Measurements from ENCODE around the gene SHKBP1. TPM values are rescaled to one million over a fixed set of nuclear protein-coding genes. Genes with fewer than 3 reads are reported as not detected.
A peak's percentile ranks its signal among the peaks of the same experiment; 100 is the strongest.

Gene SHKBP1
- total and polyA plus RNA-seq, 2 of the 13 experiments (the other 11 are each of a cell fraction or from before 2014, with no cell fraction given), result 16.2 to 17.4 TPM

DNA sequence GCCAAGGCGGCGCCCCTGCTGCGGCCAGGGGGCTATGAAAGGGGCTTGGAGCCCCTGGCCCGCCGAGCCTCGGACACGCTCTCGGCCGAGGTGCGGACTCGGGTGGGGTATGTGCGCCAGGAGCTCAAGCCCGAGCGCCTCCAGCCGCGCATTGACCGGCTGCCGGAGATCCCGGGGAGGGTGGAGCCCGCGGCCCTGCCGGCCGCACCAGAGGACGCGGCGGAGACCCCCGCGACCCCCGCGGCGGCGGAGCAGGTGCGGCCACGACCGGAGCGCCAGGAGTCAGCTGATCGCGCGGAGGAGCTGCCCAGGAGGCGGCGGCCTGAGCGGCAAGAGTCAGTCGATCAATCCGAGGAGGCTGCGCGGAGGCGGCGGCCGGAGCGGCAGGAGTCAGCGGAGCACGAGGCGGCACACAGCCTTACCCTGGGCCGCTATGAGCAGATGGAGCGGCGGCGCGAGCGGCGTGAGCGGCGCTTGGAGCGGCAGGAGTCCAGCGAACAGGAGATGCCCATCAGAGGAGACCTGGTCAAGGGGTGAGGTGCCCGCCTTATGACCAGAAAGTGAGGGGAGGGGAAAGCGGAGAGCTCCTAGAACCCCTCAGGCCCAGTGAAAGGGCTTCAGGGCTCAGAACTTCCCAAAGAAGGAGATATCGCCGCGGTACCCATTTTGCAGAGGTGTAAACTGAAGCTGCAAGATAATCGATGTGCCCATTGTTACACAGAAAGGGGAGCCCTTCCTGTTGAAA, 8.8 kb upstream of the SHKBP1 start:
- Histone ChIP-seq H3K4me3 (replicated peaks in 1 of 3; ENCODE audit: insufficient read depth in 1 of 3, low read depth in 2 of 3, low read length in 3 of 3) (peak overlapping the region in 1 of 3 experiments; percentile 23; a peak in 1 of 6 replicates), H3K27ac (ENCODE audit: extremely low read length, insufficient read depth, low read length) (no peak overlapping the region), H3K4me2 (ENCODE audit: low read depth, low read length) (peak overlapping the region; percentile 27; the same call in 1 of the 2 replicates), H4K20me1 (ENCODE audit: insufficient read depth, low read length) (no peaks in the 10 kb centered on the region), H3K4me1 (ENCODE audit: insufficient read depth, low read length) (peaks cover 18% of the 10 kb centered on the region), H3K36me3 (replicated peaks in 1 of 2; ENCODE audit: control insufficient read depth in 1 of 2, insufficient read depth in 2 of 2, low read length in 2 of 2) (no peaks in the 10 kb centered on the region), H3K79me2 (ENCODE audit: insufficient read depth, low read length) (no peaks in the 10 kb centered on the region), H2AFZ (ENCODE audit: low read length) (no peak overlapping the region), H3K9ac (ENCODE audit: insufficient read depth, low read depth, low read length) (no peak overlapping the region), H3K27me3 (ENCODE audit: control insufficient read depth in 1 of 2, insufficient read depth in 2 of 2, low read length in 2 of 2) (peaks cover 10 to 46% of the 10 kb centered on the region in 2 experiments), H3K9me3 (ENCODE audit: low read length) (no peaks in the 10 kb centered on the region)
- in situ Hi-C loops (cut with HindIII; ENCODE audit: extremely low pct_ligation_motif_present, low pct_unique_long_range_greater_than_20kb) (no loop called here), intact Hi-C loops (cut with micrococcal nuclease; ENCODE audit: unreplicated experiment) (no loop called here)
- ChIA-PET CTCF (ENCODE audit: low intra/inter-chr PET ratio, low total read pairs) (no interaction called here), POLR2A (no interaction called here)
- ATAC-seq (no peak), FAIRE-seq (no peak), DNase-seq (ENCODE audit: low spot score) (no peak)
- WGBS (ENCODE audit: low lambda C conversion rate), result 35% methylated on average over 33 of the region's 70 CpGs
- TF ChIP-seq EZH2 (conservative IDR thresholded peaks at IDR 0.05; ENCODE audit: low read depth, low read length) (peak; percentile 56; the same call in 1 of the 2 replicates), TCF12 (IDR thresholded peaks at IDR 0.05) (no peak), TCF12 (CRISPR knock-in tag; IDR thresholded peaks at IDR 0.05) (no peak), ZNF629 (CRISPR knock-in tag; conservative IDR thresholded peaks at IDR 0.05) (peak; percentile 48; the same call in 1 of the 2 replicates), ZNF484 (CRISPR knock-in tag; IDR thresholded peaks at IDR 0.05; ENCODE audit: borderline replicate concordance, low read depth) (no peak), DNMT1 (CRISPR knock-in tag; IDR thresholded peaks at IDR 0.05) (0 out of 2 replicates have a peak, but pooled peaks have one; percentile 22)
- BruUV-seq (replicated peaks), result no TSS peak

DNA sequence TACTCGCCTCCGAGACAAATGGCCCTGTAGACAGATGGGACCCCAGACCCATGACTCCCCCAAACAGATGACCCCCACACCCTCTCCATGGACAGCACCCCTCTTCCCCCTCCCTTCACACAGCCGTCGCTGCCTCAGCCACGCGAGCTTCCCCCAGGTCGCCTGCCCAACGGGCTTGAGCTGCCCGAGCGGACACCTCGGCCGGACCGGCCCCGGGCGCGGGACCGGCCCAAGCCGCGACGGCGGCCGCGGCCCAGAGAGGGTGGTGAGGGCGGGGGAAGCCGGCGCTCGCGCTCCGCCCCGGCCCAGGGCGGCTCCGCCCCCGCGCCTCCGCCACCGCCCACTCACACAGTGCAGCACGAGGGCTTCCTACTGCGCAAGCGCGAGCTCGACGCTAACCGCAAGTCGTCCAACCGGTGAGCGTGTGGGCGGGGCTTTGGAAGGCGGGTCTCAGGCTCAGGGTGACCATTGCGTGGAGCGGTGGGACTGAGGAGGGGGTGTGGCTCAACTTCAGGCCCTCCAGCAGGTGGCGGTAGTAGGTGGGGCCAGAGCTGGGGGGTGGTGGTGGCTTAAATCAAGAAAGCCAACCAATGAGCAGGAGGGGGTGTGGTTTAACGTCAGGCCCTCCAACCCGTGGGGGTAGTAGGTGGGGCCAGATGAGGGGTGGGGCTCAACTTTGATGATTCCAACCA, 6.2 kb upstream of the SHKBP1 start:
- H3K79me2 ChIP-seq (ENCODE audit: insufficient read depth, low read length), result no peaks in the 10 kb centered on the region
- H3K27ac ChIP-seq (ENCODE audit: extremely low read length, insufficient read depth, low read length), result no peak overlapping the region
- no peak overlapping the region for H2AFZ ChIP-seq (ENCODE audit: low read length)
- in situ Hi-C loops (cut with HindIII; ENCODE audit: extremely low pct_ligation_motif_present, low pct_unique_long_range_greater_than_20kb) (no loop called here), intact Hi-C loops (cut with micrococcal nuclease; ENCODE audit: unreplicated experiment) (no loop called here)
- H3K27me3 ChIP-seq (ENCODE audit: control insufficient read depth in 1 of 2, insufficient read depth in 2 of 2, low read length in 2 of 2), result peaks cover 10 to 41% of the 10 kb centered on the region in 2 experiments
- H3K9ac ChIP-seq (ENCODE audit: insufficient read depth, low read depth, low read length), result peak overlapping the region; percentile 54
- ATAC-seq, result peak; percentile 90
- peak; percentile 96 for DNase-seq (ENCODE audit: low spot score)
- no peaks in the 10 kb centered on the region for H4K20me1 ChIP-seq (ENCODE audit: insufficient read depth, low read length)
- H3K36me3 ChIP-seq (replicated peaks in 1 of 2; ENCODE audit: control insufficient read depth in 1 of 2, insufficient read depth in 2 of 2, low read length in 2 of 2), result no peaks in the 10 kb centered on the region
- WGBS (ENCODE audit: low lambda C conversion rate), result 3% methylated on average over 7 of the region's 53 CpGs
- peak; percentile 79 for FAIRE-seq
- ChIA-PET POLR2A (interaction anchor here (0.6 to 1.6 kb wide), 12 partner anchors 11 to 237 kb away, joined by 3 to 5 read pairs (median 4); partner anchors contain the start of genes BLVRB, LTBP4 and SERTAD1), CTCF (ENCODE audit: low intra/inter-chr PET ratio, low total read pairs) (interaction anchor here (1.3 kb wide), 1 partner anchor 64 kb away, joined by 5 read pairs; no protein-coding TSS in a partner anchor)
- no TSS peak for BruUV-seq (replicated peaks)
- peak overlapping the region; percentile 97 for H3K4me2 ChIP-seq (ENCODE audit: low read depth, low read length)
- peaks cover 24% of the 10 kb centered on the region for H3K4me1 ChIP-seq (ENCODE audit: insufficient read depth, low read length)
- H3K4me3 ChIP-seq (replicated peaks in 1 of 3; ENCODE audit: insufficient read depth in 1 of 3, low read depth in 2 of 3, low read length in 3 of 3), result peak overlapping the region; percentile 44 to 71 (median 52); a peak in 5 of 6 replicates
- H3K9me3 ChIP-seq (ENCODE audit: low read length), result no peaks in the 10 kb centered on the region
- TF ChIP-seq, protein P1, sequence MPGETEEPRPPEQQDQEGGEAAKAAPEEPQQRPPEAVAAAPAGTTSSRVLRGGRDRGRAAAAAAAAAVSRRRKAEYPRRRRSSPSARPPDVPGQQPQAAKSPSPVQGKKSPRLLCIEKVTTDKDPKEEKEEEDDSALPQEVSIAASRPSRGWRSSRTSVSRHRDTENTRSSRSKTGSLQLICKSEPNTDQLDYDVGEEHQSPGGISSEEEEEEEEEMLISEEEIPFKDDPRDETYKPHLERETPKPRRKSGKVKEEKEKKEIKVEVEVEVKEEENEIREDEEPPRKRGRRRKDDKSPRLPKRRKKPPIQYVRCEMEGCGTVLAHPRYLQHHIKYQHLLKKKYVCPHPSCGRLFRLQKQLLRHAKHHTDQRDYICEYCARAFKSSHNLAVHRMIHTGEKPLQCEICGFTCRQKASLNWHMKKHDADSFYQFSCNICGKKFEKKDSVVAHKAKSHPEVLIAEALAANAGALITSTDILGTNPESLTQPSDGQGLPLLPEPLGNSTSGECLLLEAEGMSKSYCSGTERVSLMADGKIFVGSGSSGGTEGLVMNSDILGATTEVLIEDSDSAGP (CRISPR knock-in tag; IDR thresholded peaks at IDR 0.05; ENCODE audit: borderline replicate concordance), result 0 out of 2 replicates have a peak, but pooled peaks have one; percentile 17
- TF ChIP-seq SAP130 (CRISPR knock-in tag; IDR thresholded peaks at IDR 0.05; ENCODE audit: low read depth) (peak; percentile 70), NFYC (CRISPR knock-in tag; IDR thresholded peaks at IDR 0.05) (peak; percentile 62; the same call in 1 of the 2 replicates), TAF15 (IDR thresholded peaks at IDR 0.05; ENCODE audit: low read depth, low read length, poor library complexity, severe bottlenecking) (no peak), SP4 (CRISPR knock-in tag; IDR thresholded peaks at IDR 0.05) (peak; percentile 97), MTA3 (CRISPR knock-in tag; IDR thresholded peaks at IDR 0.05) (no peak)
- TF ChIP-seq, protein P2, sequence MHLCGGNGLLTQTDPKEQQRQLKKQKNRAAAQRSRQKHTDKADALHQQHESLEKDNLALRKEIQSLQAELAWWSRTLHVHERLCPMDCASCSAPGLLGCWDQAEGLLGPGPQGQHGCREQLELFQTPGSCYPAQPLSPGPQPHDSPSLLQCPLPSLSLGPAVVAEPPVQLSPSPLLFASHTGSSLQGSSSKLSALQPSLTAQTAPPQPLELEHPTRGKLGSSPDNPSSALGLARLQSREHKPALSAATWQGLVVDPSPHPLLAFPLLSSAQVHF (CRISPR knock-in tag; IDR thresholded peaks at IDR 0.05), result no peak
